GM21786 (cell line): ENCODE results near the gene HIPK1.
A peak's percentile ranks its signal among the peaks of the same experiment; 100 is the strongest.
"Not testable (repeated sequence)": the region's sequence is repeated elsewhere in the genome, so short reads cannot be mapped to it uniquely, and the experiment has no call there.

Experiments used
- ATAC-seq: cut with Tn5 transposase; IDR thresholded peaks from one replicate; pipeline ENCODE4 v1.9.1; 2021; ENCODE audit not compliant: unreplicated experiment

Gene HIPK1

DNA sequence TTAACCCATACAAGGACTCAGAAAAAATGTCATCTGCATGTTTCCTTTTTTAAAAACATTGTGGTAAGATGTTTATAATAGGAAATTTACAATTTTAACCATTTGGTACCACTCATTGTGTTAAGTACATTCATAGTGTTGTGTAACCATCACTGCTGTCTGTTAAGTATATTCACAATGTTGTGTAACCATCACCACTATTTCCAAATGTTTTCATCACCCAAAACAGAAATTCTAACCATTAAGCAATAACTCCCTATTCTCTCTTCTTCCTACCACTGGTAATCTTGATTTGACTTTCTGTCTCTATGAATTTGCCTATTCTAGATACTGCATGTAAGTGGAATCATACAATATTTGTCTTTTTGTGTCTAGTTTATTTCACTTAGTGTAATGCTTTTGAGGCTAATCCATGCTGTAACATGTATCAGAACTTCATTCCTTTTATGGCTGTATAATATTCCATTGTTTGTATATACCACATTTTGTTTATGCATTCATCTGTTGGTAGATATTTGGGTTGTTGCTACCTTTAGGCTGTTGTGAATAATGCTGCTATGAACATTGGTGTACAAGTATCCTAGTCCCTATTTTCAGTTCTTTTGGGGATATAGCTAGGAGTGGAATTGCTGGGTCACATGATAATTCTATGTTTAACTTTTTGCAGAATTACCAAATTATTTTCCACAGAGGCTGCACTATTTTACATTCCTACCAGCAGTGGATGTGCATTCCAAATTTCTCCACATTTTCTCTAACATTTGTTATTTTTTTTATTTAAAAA is 14.1 kb downstream of the HIPK1 start:
- ATAC-seq = no peak

- no peak for ATAC-seq
These were observed 16.2 kb downstream of the HIPK1 start for GRCh38 chr1:113945329-113945728.

DNA sequence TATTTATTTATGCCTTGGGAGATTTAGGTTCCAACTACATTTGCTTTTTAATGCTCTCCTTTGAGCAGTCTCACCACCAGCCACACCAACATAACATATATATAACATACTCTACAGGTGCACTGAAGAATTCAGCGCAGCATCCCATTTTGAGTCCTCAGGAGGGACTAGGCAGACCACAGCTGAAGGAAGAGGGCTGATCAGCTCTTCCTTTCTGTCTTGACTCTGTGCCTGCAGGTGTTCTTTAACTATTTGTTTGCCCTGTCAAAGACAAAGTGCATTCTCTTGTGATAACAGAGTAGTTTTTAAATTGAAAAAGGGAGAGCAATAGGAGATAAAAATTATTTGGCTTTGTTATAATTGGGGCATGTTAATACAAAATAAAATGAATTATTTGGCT is 17.0 kb downstream of the HIPK1 start:
- ATAC-seq = no peak

- no peak for ATAC-seq
These were observed 17.7 kb downstream of the HIPK1 start for GRCh38 chr1:113946678-113947387.

- no peak for ATAC-seq
These were observed 18.4 kb downstream of the HIPK1 start for GRCh38 chr1:113947388-113948107.

GRCh38 chr1:113948151-113948550 is 19.0 kb downstream of the HIPK1 start:
- ATAC-seq = not testable (repeated sequence)

GRCh38 chr1:113949007-113949406 is 19.9 kb downstream of the HIPK1 start:
- ATAC-seq = no peak

DNA sequence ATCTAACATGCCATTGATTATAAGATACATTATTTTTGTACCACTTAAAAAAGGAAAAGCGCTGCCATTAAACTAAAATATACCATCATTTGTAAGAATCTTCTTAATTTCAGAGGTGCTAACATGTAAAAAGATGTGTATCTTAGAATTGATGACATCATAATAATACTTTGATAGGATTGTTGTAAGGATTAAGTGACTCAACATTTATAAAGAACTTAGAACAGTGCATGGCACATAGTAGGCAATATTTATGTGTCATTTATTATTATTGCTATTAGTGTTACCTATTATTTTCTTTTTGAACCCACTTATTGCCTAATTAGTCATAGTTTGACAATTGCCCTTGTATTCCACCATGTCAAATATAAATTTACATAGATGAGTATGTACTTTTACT is 21.8 kb downstream of the HIPK1 start:
- ATAC-seq = no peak

DNA sequence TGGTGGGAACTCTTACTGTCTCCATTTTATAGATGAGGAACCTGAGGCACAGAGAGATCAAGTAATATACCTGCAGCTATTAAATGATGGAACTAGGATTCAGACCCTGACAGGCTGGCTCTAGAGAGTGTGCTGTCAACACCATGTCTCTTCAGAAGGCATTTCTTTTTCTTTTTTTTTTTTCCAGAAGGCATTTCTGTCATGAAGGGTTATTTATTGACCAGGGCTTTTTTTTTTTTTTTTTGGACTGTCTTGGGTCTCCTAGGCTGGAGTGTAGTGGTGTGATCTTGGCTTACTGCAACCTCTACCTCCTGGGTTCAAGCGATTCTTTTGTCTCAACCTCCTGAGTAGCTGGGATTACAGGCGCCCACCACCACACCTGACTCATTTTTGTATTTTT is 22.6 kb downstream of the HIPK1 start:
- ATAC-seq = no peak

DNA sequence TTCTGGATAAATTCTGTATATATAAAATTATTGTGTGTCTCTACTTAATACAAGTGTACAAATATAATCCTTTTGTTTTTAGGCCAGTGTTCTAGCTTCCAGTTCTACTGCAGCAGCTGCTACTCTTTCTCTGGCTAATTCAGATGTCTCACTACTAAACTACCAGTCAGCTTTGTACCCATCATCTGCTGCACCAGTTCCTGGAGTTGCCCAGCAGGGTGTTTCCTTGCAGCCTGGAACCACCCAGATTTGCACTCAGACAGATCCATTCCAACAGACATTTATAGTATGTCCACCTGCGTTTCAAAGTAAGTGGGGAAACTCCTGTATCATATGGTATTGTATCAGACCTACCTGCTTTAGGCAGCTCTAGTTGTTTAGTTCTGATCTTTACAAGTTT is 28.9 kb downstream of the HIPK1 start:
- ATAC-seq = no peak

GRCh38 chr1:113958691-113959090 is 29.6 kb downstream of the HIPK1 start:
- no peak for ATAC-seq

DNA sequence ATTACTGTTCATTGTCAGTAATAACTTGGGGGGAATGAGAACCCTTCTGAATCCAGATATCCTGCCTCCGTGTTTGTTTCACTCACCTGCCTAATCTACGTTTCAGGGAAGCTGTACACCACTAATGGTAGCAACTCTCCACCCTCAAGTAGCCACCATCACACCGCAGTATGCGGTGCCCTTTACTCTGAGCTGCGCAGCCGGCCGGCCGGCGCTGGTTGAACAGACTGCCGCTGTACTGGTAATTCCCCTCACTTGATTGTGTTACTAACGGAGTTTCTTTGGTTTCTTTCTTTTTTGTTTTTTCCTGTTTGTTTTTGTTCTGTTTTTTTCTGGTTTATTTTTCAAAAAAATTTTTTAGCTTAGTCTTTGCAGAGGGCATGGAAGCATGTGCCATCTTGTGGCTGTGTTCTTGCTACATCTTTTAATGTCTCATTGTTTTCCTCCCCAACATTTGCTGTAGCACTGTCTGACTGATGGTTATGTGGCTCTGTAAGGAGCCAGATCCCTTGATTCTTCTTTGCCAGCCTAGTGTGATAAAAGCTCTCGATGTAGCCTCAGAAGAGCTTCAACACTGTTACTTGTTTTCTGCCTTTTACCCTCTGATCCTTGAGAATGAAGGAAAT is 34.3 kb downstream of the HIPK1 start:
- ATAC-seq = no peak

GRCh38 chr1:113965703-113966412 is 36.7 kb downstream of the HIPK1 start:
- no peak for ATAC-seq

GRCh38 chr1:113972954-113973353 is 43.8 kb downstream of the HIPK1 start:
- ATAC-seq = no peak

- peak; percentile 56 for ATAC-seq
These were observed 46.2 kb downstream of the HIPK1 start for GRCh38 chr1:113975211-113975895.

DNA sequence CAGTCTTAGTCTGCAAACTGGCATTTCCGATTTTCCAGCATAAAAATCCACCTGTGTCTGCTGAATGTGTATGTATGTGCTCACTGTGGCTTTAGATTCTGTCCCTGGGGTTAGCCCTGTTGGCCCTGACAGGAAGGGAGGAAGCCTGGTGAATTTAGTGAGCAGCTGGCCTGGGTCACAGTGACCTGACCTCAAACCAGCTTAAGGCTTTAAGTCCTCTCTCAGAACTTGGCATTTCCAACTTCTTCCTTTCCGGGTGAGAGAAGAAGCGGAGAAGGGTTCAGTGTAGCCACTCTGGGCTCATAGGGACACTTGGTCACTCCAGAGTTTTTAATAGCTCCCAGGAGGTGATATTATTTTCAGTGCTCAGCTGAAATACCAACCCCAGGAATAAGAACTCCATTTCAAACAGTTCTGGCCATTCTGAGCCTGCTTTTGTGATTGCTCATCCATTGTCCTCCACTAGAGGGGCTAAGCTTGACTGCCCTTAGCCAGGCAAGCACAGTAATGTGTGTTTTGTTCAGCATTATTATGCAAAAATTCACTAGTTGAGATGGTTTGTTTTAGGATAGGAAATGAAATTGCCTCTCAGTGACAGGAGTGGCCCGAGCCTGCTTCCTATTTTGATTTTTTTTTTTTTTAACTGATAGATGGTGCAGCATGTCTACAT is 47.6 kb downstream of the HIPK1 start:
- ATAC-seq = no peak

- no peak for ATAC-seq
These were observed 48.8 kb downstream of the HIPK1 start for GRCh38 chr1:113977906-113978305.

DNA sequence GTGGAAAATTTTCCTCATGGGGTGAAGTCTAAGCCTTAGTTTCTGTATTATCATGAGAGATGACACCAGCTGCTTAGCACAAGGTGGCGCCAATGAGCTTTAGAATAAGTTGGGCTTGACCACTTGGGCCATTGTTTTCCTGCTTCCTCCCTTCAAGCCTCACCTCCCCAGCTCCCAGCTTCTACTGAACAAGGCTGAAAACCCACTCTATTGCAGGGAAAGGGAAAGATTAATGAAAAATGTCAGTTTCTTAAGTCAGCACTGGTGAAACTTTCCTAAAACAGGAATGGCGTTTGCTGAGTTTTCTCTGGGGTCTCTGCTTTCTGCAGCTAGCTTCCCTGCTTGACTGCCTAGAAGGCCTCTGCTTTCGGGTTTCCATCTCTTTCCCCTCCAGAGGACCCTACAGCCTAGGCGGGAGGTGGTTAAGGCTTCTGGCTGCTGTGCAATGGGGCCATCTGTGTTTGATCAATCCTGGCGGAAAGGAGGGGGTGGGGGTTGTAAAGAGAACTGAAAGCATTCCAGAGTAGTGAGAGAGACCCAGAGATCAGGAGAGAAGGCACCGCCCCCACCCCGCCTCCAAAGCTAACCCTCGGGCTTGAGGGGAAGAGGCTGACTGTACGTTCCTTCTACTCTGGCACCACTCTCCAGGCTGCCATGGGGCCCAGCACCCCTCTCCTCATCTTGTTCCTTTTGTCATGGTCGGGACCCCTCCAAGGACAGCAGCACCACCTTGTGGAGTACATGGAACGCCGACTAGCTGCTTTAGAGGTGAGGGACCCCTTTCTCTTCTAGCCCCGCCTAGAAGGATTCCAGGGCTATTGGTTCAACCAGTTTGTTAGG is 50.0 kb downstream of the HIPK1 start, which contains the start of gene OLFML3:
TSS of gene OLFML3 (plus strand) at position 612 of the 840 bp plus-strand sequence. CDS start at position 655, 43 bp downstream.
- ATAC-seq = no peak

- no peak for ATAC-seq
These were observed 51.0 kb downstream of the HIPK1 start for GRCh38 chr1:113980110-113980509.
